A172 (cell line): ENCODE data around the gene ELOVL6. TPM values are rescaled to one million over a fixed set of nuclear protein-coding genes. Genes with fewer than 3 reads are reported as not detected.

Experiments
- DNase-seq: peaks from one replicate; pipeline ENCODE4 v3.0.0-alpha.2; 2015; ENCODE audit warnings: low spot score
- total RNA-seq: library from RNA; depleted of rRNA; stranded (reverse); fragments of >200 nt; shearing (Covaris generic); gene quantifications from 2 replicates; pipeline ENCODE4 v1.2.3, GENCODE V29; 2014

The ELOVL6 gene
- total RNA-seq, 1 experiment from 2014 or later, result 7.8 TPM

DNA sequence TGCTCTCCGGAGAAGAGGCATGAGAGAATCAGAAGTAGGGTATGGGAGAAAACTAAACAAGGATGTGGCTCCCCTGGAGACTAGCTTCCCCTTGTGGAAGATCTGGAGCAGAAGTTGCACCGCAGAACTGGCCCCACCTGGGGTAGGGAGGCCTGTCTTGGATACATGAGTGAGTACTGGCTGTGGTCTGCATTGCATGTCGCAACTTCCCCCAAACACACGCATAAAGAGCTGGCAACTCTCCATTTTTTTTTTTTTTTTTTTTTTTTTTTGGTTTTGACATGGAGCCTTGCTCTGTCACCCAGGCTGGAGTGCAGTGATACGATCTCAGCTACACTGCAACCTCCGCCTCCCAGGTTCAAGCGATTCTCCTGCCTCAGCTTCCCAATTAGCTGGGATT lies 165.8 kb downstream of the ELOVL6 start:
- no peak for DNase-seq

DNA sequence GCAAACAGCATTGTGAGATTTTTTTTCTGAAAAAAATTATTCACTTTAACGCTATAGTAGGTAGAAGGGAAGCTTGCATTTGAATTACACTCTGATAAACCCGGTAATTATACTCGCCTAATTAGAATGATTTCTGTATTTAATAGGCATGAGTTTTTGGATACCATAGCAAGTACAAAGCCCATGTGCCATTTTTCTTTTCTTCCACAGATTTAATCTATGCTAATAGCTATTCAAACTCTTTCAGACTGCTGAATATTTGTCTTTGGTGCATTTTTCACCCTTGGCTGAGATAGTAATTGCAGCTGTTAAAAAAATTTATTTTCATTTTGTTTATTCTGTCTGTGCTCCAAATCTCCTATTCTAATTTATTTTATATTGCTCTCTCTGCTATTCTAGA lies 172.7 kb downstream of the ELOVL6 start:
- no peak for DNase-seq

DNA sequence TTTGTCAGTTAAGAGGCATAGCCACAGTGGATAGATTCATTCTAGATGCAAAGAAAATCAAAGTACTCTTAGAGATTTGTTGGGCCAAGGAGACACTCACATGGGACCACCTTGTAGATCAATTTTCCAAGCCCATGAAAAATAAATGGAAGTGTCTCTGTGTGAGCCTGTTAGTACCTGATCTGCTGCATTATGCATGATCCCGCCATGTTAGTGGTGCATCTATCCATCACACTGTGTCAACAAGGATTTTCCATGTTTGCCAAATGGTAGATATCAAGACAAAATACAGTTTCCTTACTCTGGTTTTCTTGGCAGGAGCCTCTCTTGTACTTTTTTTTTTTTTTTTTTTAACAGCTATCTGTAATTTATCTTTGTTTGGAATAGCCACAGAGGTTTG lies 173.4 kb downstream of the ELOVL6 start:
- DNase-seq, result no peak

- no peak for DNase-seq
These were observed 176.0 kb downstream of the ELOVL6 start for GRCh38 chr4:110022457-110022856.

DNA sequence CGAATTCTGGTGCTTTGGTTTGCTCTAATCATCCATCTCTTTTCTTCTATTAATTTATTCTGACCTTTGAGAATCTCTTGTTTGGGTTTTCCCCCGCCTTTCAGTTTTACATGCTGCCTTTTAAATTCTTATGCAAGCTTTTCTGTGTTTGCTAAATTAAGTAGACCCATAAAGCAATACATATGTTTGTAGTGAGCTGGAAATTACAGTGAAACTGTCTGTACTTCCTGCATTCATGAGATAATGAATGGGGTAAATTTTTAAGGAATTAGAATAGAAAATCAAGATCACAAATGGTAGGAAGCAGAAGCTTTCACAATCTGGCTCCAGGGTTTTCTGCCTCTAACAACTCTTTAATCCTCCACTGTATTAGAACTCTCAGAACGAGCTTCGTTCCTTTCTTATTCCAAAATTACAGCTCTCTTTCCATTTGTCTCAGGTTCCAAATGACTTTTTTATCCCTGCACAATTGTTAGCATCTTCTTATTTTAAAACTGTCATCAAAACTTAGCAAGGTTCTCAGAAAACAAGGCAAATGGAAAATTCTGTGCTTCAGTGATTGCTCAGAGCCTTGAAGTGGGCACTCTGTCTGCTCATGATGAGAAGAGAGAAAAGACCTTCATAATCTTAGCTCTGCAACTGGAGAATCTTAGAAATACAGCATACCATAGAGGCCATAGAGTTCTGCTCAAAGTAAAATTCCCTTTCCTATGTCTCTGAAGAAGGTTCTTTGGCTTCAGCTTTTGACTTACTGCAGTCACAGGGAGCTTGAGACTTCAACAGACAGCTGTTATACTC lies 177.6 kb downstream of the ELOVL6 start:
- DNase-seq, result no peak

- no peak for DNase-seq
These were observed 178.3 kb downstream of the ELOVL6 start for GRCh38 chr4:110020139-110020538.

- no peak for DNase-seq
These were observed 179.3 kb downstream of the ELOVL6 start for GRCh38 chr4:110019153-110019552.

- DNase-seq, result no peak
These were observed 184.2 kb downstream of the ELOVL6 start for GRCh38 chr4:110014233-110014632.

- no peak for DNase-seq
These were observed 185.5 kb downstream of the ELOVL6 start for GRCh38 chr4:110012917-110013316.

DNA sequence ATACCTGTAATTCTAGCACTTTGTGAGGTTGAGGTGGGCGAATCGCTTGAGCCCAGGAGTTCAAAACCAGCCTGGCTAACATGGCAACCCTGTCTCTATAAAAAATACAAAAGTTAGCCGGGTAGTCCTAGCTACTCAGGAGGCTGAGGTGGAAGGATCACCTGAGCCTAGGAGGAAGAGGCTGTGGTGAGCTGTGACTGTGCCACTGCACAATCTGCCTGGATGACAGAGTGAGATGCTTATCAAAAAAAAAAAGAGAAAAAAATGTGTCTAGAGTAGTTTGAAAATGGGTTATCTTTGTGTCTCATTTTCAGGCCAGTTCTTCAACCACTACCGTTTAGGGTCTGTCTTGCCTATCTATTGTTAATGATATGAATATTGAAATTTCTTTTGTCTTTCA lies 187.6 kb downstream of the ELOVL6 start:
- no peak for DNase-seq

GRCh38 chr4:110009550-110009949 lies 188.9 kb downstream of the ELOVL6 start:
- DNase-seq, result no peak

DNA sequence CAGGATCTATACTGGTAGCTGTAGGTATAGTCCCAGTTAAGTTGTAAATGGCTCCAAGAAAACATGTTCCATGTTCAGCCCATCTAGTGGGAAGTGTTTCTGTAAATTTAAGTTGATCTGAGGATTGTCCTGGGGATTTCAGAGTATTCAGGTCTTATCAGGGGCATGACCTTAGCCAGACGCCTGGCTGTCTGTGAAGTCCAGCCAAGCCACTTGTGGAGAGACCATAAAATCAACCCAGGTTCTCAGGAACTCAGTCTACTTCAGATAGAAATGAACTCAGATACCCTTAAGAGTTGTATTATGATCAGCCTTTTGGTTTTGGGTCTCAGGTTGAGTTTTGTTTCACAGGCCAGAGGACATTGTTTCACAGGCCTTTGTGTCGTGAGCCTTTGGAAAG lies 189.9 kb downstream of the ELOVL6 start:
- DNase-seq, result no peak

GRCh38 chr4:110007217-110007616 lies 191.2 kb downstream of the ELOVL6 start:
- DNase-seq, result no peak

DNA sequence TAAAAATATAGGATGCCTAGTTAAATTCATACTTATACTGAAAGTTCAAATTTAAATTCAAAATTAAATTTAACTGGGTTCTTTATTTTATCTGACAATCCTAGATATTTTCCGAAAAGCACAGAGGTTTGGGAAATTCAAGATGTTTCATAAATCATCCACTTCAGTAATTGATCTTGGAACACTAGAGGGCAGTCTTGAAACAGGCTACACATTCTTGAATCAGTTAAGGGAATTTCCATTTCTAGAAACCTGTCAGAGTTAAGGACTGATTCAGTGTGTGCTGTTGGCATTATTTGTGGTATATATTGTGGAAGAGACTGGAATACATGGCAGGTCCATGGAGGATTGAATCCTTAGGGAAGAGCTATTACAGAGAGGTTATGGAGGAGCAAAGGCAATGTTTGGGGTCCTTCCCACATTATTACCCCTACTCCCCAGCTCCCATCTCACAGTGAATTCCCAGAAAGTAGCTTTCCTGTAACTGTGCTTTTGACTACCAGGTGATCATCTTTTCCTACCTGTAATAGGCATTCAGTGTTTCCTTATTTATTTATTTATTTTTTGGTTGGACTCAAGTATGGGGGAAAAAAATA lies 192.9 kb downstream of the ELOVL6 start:
- peak; percentile 60 for DNase-seq

GRCh38 chr4:110004556-110004955 lies 193.9 kb downstream of the ELOVL6 start:
- no peak for DNase-seq

DNA sequence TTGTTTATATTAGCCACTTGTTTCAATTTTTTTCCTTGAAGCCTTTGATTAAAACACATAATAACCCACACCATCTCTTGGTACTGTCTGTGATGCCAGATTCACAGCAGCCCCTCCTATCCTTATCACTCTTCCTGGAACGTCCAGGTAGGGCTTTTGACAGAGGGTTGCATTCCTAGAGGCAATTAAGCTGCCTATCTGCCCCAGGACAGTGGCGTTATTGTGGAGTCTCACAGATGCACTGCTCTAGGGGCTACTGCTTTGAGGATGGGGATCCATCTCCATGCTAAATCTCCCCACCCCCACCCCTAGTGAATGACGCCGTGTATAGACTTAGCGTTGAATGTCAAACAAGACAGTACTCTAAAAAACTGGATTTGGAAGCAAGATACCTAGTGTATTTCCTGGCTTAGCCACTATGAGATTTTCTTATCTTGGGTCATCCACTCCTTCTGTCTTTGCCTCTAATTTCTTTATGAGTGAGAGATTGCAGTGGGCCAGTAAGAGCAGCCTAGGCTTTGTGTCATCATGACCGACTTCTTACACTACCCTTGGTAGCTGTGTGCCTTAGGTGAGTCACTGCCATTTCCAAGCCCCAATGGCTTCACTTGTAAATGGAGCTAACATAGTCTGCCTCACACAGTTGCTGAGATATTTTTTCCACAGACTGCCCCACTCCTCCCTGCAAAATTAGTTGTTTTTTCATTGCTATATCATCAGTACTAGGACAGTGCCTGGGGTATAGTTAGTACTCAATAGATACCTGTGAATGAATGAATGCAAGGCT lies 194.8 kb downstream of the ELOVL6 start:
- no peak for DNase-seq

DNA sequence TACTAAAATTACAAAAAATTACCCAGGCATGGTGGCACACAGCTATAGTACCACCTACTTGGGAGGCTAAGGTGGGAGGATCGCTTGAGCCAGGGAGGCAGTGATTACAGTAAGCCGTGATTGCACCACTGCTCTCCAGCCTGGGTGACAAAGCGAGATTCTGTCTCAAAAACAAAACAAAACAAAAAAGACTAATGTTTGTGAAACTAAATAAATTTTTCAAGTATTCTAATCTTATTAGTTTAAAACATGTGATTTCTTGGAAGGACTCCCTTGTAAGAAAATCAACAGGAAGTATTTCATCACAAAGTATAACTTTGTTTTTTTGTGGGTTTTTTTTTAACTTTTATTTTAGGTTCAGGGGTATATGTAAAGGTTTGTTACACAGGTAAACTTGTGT lies 196.1 kb downstream of the ELOVL6 start:
- DNase-seq, result no peak

- no peak for DNase-seq
These were observed 198.9 kb downstream of the ELOVL6 start for GRCh38 chr4:109999585-109999912.

DNA sequence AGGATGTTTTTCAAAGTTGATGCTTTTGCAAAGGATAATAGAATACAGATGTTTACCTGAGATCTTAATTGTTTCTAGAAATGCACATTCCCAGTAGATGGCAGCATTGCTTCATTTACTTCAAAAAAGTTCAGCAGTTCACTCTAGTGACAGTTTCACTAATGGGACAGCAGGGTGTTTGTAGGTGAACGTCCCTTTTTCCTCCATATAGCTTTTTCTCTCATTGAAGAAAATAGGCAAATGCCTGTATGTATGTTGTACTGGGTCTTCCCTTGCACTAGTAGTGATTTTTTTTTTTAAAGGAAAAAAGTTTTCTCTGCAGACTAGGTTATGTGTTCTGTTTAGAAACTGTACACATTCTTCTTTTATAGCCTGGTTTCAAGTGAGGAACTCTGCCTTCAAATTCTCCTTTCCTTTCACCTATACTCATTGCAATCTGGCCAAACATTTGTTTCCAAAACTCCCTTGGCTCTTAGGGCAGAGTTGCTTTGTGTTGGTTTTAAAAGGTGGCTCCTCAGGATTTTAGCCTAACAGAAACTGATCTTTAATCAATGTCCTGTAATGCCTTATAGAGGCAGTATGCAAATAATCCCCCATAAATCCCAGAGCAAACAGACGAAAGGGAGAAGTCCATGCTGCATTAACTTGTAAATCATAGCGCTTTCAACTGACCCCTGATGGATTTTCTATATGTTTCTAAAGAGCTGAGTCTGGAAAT lies 199.4 kb downstream of the ELOVL6 start:
- peak; percentile 49 for DNase-seq

DNA sequence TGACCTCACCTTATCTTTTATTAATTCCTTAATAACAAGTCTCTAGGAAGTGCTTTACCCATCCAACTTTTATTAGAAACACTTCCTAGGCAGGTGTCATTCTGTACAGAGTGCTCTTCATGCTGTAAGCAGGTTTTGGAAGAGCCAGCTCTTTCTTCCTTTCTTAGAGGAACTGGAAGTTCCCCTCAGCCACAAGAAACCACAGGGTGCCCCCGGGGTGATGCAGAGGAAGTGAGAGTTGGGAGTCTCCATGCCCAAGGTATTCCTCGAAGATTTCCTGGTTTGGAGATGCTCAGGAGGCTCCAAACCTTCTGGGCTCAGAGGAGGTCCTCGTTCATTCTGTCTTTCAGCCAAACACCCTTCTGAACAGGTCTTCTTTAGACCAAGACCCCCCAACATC lies 201.9 kb downstream of the ELOVL6 start:
- peak; percentile 38 for DNase-seq
